IMR-90 (cell line): ENCODE results near the gene POU2F2. TPM values are rescaled to one million over a fixed set of nuclear protein-coding genes. Genes with fewer than 3 reads are reported as not detected.

Experiments used
- ATAC-seq: fragments of 200-7000 bp; cut with Tn5 transposase; 2 replicates; pipeline ENCODE4 v1.9.1; 2020; ENCODE audit warnings: low read depth, mild to moderate bottlenecking, moderate library complexity
- BruUV-seq: library from RNA; stranded (reverse); fragments of 400-500 nt; replicated peaks from 2 replicates; lab custom pipeline; 2021; lab: Mats Ljungman, UMichigan
- CTCF ChIA-PET: fragments of 300-600 bp; formaldehyde crosslinking; extraction: SDS; loops from one replicate; lab custom pipeline; 2021; ENCODE audit warnings: antibody characterized with exemption; lab: Yijun Ruan, JAX
- POLR2A ChIA-PET: fragments of 300-600 bp; sonication (Branson Sonifier 250); formaldehyde crosslinking; loops from one replicate; lab custom pipeline; 2022; ENCODE audit warnings: antibody characterized with exemption; ENCODE audit not compliant: unreplicated experiment; lab: Charles Lee
- DNase-seq: peaks from one replicate; pipeline ENCODE4 v3.0.0; 2013
- H2AFZ ChIP-seq: replicated peaks from 2 replicates; pipeline ENCODE3; 2013; ENCODE audit warnings: low read length, mild to moderate bottlenecking; ENCODE audit not compliant: poor library complexity
- H2AK5ac ChIP-seq: 2 replicates; pipeline ENCODE4 v1.6.1; 2013; ENCODE audit warnings: low read depth, low read length, inconsistent platforms
- H2AK9ac ChIP-seq: replicated peaks from 2 replicates; pipeline ENCODE3; 2013; ENCODE audit warnings: mild to moderate bottlenecking, low read depth, low read length, moderate library complexity; ENCODE audit not compliant: poor library complexity
- H2BK120ac ChIP-seq: 2 replicates; pipeline ENCODE4 v1.6.1; 2013; ENCODE audit warnings: low read depth, low read length, inconsistent platforms
- H2BK15ac ChIP-seq: 3 replicates; pipeline ENCODE4 v1.6.1; 2013; ENCODE audit warnings: low read depth, low read length, inconsistent platforms
- H2BK20ac ChIP-seq: 2 replicates; pipeline ENCODE4 v1.6.1; 2013; ENCODE audit warnings: low read depth, mild to moderate bottlenecking, inconsistent platforms, low read length, moderate library complexity
- H2BK5ac ChIP-seq: 2 replicates; pipeline ENCODE4 v1.6.1; 2013; ENCODE audit warnings: mild to moderate bottlenecking, low read depth, low read length, inconsistent platforms; ENCODE audit not compliant: poor library complexity, severe bottlenecking
- H3K14ac ChIP-seq: replicated peaks from 2 replicates; pipeline ENCODE4 v1.6.1; 2013; ENCODE audit warnings: low read depth, low read length, inconsistent platforms
- H3K18ac ChIP-seq: 2 replicates; pipeline ENCODE4 v1.6.1; 2013; ENCODE audit warnings: low read depth, low read length, control low read depth
- H3K23ac ChIP-seq: 2 replicates; pipeline ENCODE4 v1.6.1; 2013; ENCODE audit warnings: low read depth, low read length, inconsistent platforms
- H3K27ac ChIP-seq: 2 replicates; pipeline ENCODE4 v1.5.1; 2013; ENCODE audit warnings: mild to moderate bottlenecking, control low read depth, low read length; ENCODE audit not compliant: insufficient read depth
- H3K27me3 ChIP-seq: 2 replicates; pipeline ENCODE4 v1.6.1; 2013; ENCODE audit warnings: low read length; ENCODE audit not compliant: control insufficient read depth, insufficient read depth
- H3K36me3 ChIP-seq: 2 replicates; pipeline ENCODE4 v1.6.1; 2013; ENCODE audit warnings: low read length, mixed read lengths; ENCODE audit not compliant: control insufficient read depth, insufficient read depth
- H3K4ac ChIP-seq: 2 replicates; pipeline ENCODE4 v1.6.1; 2013; ENCODE audit warnings: low read depth, low read length, inconsistent platforms
- H3K4me1 ChIP-seq: 2 replicates; pipeline ENCODE4 v1.6.1; 2013; ENCODE audit warnings: low read length, mixed read lengths; ENCODE audit not compliant: control insufficient read depth, insufficient read depth
- H3K4me2 ChIP-seq: 2 replicates; pipeline ENCODE4 v1.6.1; 2013; ENCODE audit warnings: low read depth, mild to moderate bottlenecking, control low read depth, low read length, moderate library complexity
- H3K4me3 ChIP-seq: 2 replicates; pipeline ENCODE4 v1.5.1; 2013; ENCODE audit warnings: low read depth, mild to moderate bottlenecking, control low read depth, low read length, moderate library complexity; ENCODE audit not compliant: insufficient read depth
- H3K56ac ChIP-seq: 2 replicates; pipeline ENCODE4 v1.6.1; 2013; ENCODE audit warnings: low read length, inconsistent platforms; ENCODE audit not compliant: insufficient read depth; ENCODE audit errors: extremely low read depth
- H3K79me1 ChIP-seq, 2 experiments: 2 replicates each; pipeline ENCODE4 v1.6.1; 2013; ENCODE audit warnings: low read length in 2 of 2, inconsistent platforms in 1 of 2, low read depth in 1 of 2
- H3K9ac ChIP-seq: 2 replicates; pipeline ENCODE4 v1.6.1; 2013; ENCODE audit warnings: low read depth, low read length, control low read depth
- H3K9me1 ChIP-seq: 2 replicates; pipeline ENCODE4 v1.6.1; 2013; ENCODE audit warnings: low read length, inconsistent platforms; ENCODE audit not compliant: insufficient read depth
- H3K9me3 ChIP-seq: 2 replicates; pipeline ENCODE4 v1.6.1; 2013; ENCODE audit warnings: low read length; ENCODE audit not compliant: control insufficient read depth, insufficient read depth
- H4K20me1 ChIP-seq: 2 replicates; pipeline ENCODE4 v1.6.1; 2013; ENCODE audit warnings: low read length, inconsistent platforms; ENCODE audit not compliant: insufficient read depth
- H4K5ac ChIP-seq: 2 replicates; pipeline ENCODE4 v1.6.1; 2013; ENCODE audit warnings: mild to moderate bottlenecking, low read depth, low read length, control low read depth
- H4K8ac ChIP-seq, 2 experiments: 2 replicates each; pipeline ENCODE4 v1.6.1; 2013; ENCODE audit warnings: low read depth in 2 of 2, low read length in 2 of 2, control low read depth in 1 of 2, inconsistent platforms in 1 of 2
- H4K91ac ChIP-seq: 2 replicates; pipeline ENCODE4 v1.6.1; 2013; ENCODE audit warnings: low read depth, low read length, inconsistent platforms; ENCODE audit not compliant: insufficient read depth
- CHD1 ChIP-seq: IDR thresholded peaks from 2 replicates; pipeline ENCODE4 v1.6.1; 2012; ENCODE audit warnings: low read depth, low read length, improper control_type of control experiment
- FOS ChIP-seq: fragments of 150-350 bp; IDR thresholded peaks from 2 replicates; pipeline ENCODE4 v1.6.1; 2016; ENCODE audit warnings: low read depth, low read length
- MAFK ChIP-seq: IDR thresholded peaks from 2 replicates; pipeline ENCODE4 v1.6.1; 2012; ENCODE audit warnings: low read depth, low read length, improper control_type of control experiment
- MXI1 ChIP-seq: IDR thresholded peaks from 2 replicates; pipeline ENCODE4 v1.6.1; 2012; ENCODE audit warnings: low read depth, mild to moderate bottlenecking, low read length, moderate library complexity, borderline replicate concordance
- NFE2L2 ChIP-seq: fragments of 150-350 bp; IDR thresholded peaks from 2 replicates; pipeline ENCODE4 v1.6.1; 2016; ENCODE audit warnings: low read depth, mild to moderate bottlenecking, low read length
- POLR2A ChIP-seq: IDR thresholded peaks from 2 replicates; pipeline ENCODE4 v1.6.1; 2012; ENCODE audit warnings: mild to moderate bottlenecking, low read depth, low read length
- RAD21 ChIP-seq: IDR thresholded peaks from 2 replicates; pipeline ENCODE4 v1.6.1; 2012; ENCODE audit warnings: low read length, improper control_type of control experiment
- RCOR1 ChIP-seq: IDR thresholded peaks from 2 replicates; pipeline ENCODE4 v1.6.1; 2012; ENCODE audit warnings: mild to moderate bottlenecking, low read length, improper control_type of control experiment; ENCODE audit not compliant: insufficient replicate concordance
- RFX5 ChIP-seq: IDR thresholded peaks from 2 replicates; pipeline ENCODE4 v1.8.0; 2012; ENCODE audit warnings: low read depth, mild to moderate bottlenecking, low read length, moderate library complexity
- WGBS, 2 experiments: methylation state at CpG; one replicate each; pipeline versions ENCODE4 v1.1.5 to v1.1.7; 2013; ENCODE audit warnings: missing lambda C conversion rate in 2 of 2; ENCODE audit not compliant: insufficient read length in 1 of 2; ENCODE audit errors: extremely low coverage in 2 of 2; 5-methylcytosine and 5-hydroxymethylcytosine counted together
- dilution Hi-C: fragments of 300-500 bp; cut with HindIII; formaldehyde crosslinking; loops from one replicate; pipeline ENCODE4 v1.14.3; 2018; ENCODE audit warnings: low sequenced_read_pairs; ENCODE audit not compliant: unreplicated experiment
- in situ Hi-C: fragments of 300-500 bp; cut with MboI; formaldehyde crosslinking; loops from 3 replicates; pipeline ENCODE4 v1.14.3; 2019; ENCODE audit warnings: low sequenced_read_pairs, inconsistent platforms, mixed read lengths
- intact Hi-C: fragments of 100-400 bp; cut with micrococcal nuclease; formaldehyde crosslinking; loops from 2 replicates; pipeline ENCODE4 v1.10.0; 2022
- polyA plus RNA-seq, 3 experiments: library from polyadenylated mRNA; depleted of rRNA; stranded (reverse); fragments of >200 nt; gene quantifications; 2 replicates each; pipeline ENCODE4 v1.2.3, GENCODE V29; 2012; ENCODE audit warnings: low replicate concordance in 1 of 3
- total RNA-seq: library from RNA; depleted of rRNA; stranded (reverse); fragments of >200 nt; gene quantifications from 2 replicates; pipeline ENCODE4 v1.2.3, GENCODE V29; 2012

The POU2F2 gene
- total and polyA plus RNA-seq, 2 of the 4 experiments (the other 2 are of a cell fraction): 0.54 to 5.0 TPM

DNA sequence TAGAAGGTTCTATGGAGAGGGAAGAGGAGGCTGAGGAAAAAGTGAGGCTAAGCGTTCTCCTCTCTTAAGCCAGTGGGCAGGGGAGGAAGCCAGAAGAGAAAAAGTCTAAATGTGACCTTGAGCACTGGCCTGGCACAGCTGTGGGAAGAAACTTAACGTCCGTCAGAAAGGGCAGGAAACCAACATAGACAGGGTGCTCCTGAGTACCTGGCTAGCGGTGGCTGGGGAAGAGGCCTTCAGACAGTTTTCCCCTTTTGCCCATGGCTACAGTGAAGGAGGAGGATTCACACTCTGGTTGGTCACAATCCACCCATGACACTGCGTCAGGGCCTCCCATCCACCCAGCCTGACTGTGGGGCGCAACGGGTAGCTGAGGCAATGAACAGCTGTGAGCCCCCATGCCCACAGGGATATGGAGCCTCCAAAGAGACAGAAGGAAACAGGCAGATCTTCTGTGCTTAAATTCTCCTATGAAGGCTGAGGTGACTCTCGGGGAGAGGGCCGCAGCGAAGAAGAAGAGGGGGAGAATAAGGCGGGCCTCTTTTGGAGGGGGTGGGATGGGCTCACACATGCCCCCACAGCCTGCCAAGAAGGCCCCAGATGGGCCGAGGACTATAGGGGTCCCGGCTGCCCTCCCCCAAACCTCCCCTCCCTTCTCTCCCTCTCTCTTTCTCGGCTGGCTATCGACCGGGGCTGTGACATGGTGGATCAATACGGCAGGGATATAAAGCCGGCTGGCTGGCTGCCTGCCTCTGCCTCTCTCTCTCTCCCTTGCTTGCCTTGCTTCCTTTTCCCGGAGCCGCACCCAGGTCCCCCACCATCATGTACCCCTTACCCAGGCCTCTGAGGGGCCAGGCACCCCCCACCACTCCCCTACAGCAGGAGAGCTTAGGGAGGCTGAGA is 19.8 kb upstream of the POU2F2 start:
- ATAC-seq: no peak
- WGBS, 2 experiments: 44% methylated on average over 3 of the region's 20 CpGs; no CpG with 5 or more reads in 1 of the 2 experiments
- Histone ChIP-seq H4K5ac (no peak overlapping the region), H3K4me2 (no peak overlapping the region), H3K23ac (no peak overlapping the region), H3K9ac (no peak overlapping the region), H2BK20ac (no peak overlapping the region), H3K56ac (no peak overlapping the region), H3K4me3 (no peak overlapping the region), H3K18ac (no peak overlapping the region), H3K9me1 (no peaks in the 10 kb centered on the region), H4K8ac (no peak overlapping the region), H2AFZ (no peak overlapping the region), H2BK120ac (no peak overlapping the region), H3K36me3 (no peaks in the 10 kb centered on the region), H2AK9ac (no peak overlapping the region), H3K14ac (no peak overlapping the region), H2BK15ac (no peak overlapping the region), H3K27ac (no peak overlapping the region), H4K20me1 (0 out of 2 replicates have a peak, but pooled peaks cover 6% of the 10 kb centered on the region), H4K91ac (no peak overlapping the region), H3K79me1 (no peaks in the 10 kb centered on the region), H2AK5ac (no peak overlapping the region), H3K9me3 (no peaks in the 10 kb centered on the region; the same call in 1 of the 2 replicates), H3K27me3 (peaks cover 91% of the 10 kb centered on the region), H3K4ac (no peak overlapping the region), H3K4me1 (no peaks in the 10 kb centered on the region), H2BK5ac (no peak overlapping the region)
- intact Hi-C loops: no loop called here
- CTCF ChIA-PET: no interaction called here
- no peak for TF ChIP-seq POLR2A
- no peak for TF ChIP-seq RCOR1
- TF ChIP-seq RAD21: no peak
- TF ChIP-seq CHD1: no peak
- TF ChIP-seq MXI1: no peak
- no peak for TF ChIP-seq NFE2L2
- no peak for TF ChIP-seq FOS
- TF ChIP-seq MAFK: no peak
- no peak for TF ChIP-seq RFX5
- no peak for DNase-seq
- POLR2A ChIA-PET: no interaction called here
- BruUV-seq: no TSS peak
- dilution Hi-C loops: no loop called here
- in situ Hi-C loops: no loop called here
